Measurements from ENCODE around the gene OSTF1.

Gene OSTF1

DNA sequence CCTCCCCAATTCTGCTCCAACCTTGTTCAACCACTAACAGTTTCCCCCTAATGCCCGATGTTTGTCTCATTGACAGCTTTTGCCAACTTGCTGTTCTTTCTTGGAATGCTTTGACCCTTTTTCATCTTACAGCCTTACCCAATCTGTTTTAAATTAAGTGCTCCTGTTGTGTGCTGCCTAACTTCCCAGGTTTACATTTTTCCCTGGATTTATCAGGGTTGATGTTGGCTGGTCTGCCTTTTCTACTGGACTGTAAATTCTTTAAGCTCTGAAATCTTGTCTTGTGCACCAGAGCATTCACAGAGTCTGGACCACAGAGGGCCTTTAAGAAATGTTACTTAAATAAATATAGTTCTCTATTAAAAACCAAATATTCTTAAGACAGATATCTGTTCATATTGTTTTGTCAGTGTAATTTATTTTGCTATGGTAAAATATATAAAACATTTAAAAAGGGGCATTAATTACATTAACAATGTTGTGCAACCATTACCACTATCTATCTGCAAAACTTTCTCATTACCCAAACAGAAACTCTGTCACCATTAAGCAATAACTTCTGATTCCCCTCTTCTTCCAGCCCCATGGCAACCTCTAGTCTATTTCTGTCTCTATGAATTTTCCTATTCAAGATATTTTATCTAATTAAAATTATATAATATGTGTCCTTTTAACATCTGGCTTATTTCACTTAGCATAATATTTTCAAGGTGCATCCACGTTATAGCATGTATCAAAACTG, 73.0 kb downstream of the OSTF1 start:
- in situ Hi-C loops (cut with MboI; ENCODE audit: low sequenced_read_pairs) = no loop called here

DNA sequence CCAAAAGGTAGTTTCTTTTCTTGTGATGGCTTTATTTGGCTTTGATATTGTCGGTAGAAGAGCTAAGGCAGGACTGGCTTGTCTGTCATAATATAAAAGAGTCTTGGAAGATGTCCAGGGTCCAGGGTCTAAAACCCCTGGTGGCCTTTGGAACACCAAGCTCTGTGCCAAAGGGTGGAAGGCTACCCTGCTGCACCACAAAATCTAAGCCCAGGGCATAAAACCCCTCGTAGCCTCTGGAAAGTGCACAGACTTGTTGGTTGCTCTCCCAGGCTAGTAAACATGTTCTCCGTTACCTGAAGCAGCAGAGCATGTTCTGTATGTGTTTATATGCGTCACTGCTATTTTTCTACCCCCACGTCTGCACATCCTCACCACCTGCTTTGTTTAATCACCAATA, 75.5 kb downstream of the OSTF1 start:
- in situ Hi-C loops (cut with MboI; ENCODE audit: low sequenced_read_pairs) = no loop called here

DNA sequence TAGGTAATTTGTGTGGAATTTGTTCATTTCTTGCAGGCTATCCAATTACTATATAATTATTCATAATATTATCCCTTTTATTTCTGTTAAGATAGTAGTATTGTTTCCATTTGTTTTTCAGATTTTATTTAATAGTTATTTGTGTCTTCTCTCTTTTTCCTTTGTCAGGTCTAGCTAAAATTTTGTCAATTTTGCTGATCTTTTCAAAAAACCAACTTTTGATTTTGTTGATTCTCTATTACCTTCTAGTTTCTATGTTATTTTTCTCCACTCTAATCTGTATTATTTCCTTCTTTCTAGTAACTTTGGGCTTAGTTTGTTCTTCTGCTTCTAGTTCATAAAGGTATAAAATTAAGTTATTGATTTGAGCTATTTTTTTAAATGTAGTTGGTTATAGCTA, 76.3 kb downstream of the OSTF1 start:
- in situ Hi-C loops (cut with MboI; ENCODE audit: low sequenced_read_pairs) = no loop called here

DNA sequence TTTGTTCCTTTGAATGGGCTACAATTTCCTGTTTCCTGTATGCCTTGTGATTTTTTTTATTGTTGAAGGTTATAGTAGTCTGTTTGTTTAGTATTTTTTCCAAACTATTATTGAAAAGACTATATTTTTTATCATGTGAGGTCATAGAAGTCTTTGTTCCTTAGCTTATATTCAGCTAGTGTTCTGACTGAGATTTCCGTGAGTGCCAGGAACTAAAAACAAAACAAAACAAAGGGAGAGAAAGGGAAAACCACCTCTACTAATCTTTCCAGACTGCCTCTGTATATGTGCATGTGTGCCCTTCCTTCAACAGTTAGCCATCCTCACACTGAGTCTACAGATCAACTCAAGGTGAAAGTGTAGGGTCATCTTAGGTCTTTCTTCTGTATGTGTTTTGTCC, 79.0 kb downstream of the OSTF1 start:
- in situ Hi-C loops (cut with MboI; ENCODE audit: low sequenced_read_pairs) = no loop called here

DNA sequence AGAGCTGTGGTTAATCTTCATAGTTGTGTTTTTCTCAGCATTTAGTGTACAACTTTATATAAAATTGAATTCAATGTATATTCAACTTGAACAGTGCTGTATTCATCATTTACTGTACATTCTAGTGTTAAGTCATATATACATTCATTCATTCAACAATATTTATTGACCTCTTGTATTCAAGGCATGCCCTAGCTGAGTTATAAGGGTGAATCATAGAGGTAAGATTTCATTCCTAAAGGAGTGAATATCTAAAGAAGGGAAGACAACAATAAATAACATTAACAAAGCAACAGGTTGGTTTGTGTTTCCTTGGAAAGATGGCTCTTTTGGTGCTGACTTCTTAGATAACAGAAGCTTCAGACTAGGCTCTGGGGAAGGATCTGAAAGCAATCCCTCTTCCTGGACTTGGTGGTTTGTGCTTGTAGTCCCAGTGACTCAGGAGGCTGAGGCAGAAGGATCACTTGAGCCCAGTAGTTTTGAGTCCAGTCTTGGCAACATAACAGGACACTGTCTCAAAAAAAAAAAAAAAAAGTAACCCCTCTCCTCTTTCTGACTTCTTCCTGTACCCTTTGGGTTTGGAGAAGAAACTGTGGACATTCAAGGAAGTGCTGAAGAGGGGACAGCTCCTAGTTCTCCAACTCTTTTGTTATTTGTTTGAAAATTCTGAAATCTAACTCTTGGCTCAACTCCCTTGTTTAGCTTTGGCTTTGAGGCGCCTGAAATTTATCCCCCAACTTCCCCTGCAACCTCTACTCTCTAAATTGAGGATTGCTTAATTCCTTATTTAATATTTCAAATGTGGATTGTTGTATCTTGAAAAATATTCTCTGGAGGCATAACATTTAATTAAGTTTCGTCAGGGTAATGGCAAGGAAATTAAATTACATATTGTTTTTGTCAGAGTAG, 80.2 kb downstream of the OSTF1 start:
- in situ Hi-C loops (cut with MboI; ENCODE audit: low sequenced_read_pairs) = no loop called here

DNA sequence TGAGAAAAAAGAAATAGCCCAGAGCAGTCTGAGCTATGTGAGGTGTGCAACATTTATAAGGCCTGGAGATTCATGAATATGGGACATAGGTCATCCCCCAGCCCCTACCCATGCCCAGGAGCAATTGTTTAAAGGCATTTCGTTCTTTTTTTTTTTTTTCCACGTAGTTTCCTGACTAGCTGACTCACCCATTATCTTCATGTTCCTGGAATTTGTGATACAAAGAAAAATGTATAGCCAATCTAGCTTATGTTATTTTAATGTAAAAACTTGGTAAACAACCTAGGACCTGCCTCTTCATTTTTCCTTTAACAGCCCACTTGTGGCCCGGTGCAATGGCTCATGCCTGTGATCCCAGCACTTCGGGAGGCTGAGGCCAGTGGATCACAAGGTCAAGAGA, 81.3 kb downstream of the OSTF1 start:
- in situ Hi-C loops (cut with MboI; ENCODE audit: low sequenced_read_pairs) = no loop called here

DNA sequence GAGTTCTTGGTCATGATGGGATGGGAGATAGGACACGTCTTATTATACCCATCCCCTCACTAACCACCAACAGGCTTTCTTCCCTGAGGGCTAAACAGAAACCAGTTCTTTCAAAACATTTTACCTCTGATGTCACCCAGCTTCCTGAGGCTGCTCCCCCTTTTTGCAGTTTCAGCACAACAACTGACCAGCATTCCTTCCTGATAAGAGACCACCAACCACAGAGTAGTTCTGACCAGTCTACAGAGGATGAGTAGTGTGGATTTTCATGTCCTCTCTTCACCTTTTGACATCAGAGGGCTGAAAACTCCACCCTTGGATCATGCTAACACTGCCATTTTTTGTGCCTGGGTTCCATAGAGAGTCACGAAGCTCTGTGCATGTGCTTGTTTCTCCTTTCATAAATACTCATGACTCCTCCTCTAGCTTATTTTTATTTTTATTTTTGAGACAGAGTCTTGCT, 82.6 kb downstream of the OSTF1 start:
- in situ Hi-C loops (cut with MboI; ENCODE audit: low sequenced_read_pairs) = no loop called here

DNA sequence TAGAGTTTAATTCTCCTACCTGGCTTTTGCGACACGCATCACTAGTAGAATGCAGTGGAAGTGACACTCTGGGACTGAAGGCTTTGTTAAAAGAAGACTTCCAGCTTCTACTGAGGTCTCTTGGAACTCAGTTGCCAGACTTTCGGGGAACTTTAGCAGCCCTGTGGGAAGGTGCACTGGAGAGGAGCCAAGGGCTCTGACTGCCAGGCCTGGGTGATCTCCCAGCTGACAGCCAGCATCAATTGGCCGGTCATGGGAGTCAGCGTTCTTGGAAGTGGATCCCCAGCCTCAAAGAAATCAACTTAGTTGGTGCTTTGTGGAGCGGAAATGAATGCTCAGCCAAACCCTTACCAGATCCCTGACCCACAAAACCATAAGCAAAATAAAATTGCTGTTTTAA, 87.1 kb downstream of the OSTF1 start:
- in situ Hi-C loops (cut with MboI; ENCODE audit: low sequenced_read_pairs) = loop anchor here (25.0 kb wide), 1 partner anchor 1537 kb away; no protein-coding TSS in a partner anchor

DNA sequence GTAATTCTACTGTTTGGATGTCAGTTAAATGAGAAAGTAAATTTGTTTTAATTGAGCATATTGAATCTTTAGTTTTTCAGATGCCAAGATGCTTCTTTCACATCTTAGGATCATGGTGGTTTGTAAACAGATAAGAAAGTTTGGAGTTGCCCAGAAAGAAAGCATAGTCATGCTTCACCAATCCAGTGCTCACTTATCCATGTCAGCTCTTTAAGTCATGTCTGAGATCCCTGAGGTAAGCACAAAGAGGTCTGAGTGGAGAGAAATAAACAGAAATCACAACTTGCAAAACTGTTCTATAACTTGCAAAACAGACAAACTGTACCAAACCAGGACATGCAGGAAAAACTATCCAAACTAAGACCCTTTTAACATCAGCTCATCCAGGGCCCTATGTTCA, 87.7 kb downstream of the OSTF1 start:
- in situ Hi-C loops (cut with MboI; ENCODE audit: low sequenced_read_pairs) = loop anchor here (25.0 kb wide), 1 partner anchor 1536 kb away; no protein-coding TSS in a partner anchor

DNA sequence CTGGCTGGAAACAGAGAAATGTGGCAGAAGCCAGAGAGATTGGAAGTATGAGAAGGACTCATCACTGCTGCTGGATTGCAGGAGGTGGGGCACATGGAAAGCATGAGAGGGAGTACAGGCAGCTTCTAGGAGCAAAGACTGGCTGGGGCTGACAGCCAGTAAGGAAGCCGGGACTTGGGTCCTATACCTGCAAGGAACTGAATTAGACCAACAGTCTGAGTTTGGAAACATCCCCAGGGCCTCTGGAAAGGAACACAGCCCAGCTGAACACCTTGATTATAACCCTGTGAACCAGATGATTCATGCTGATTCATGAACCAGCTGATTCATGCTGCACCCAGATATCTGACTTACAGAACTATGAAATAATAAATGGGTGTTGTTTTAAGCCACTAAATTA, 93.4 kb downstream of the OSTF1 start:
- in situ Hi-C loops (cut with MboI; ENCODE audit: low sequenced_read_pairs) = loop anchor here (25.0 kb wide), 1 partner anchor 1531 kb away; no protein-coding TSS in a partner anchor

DNA sequence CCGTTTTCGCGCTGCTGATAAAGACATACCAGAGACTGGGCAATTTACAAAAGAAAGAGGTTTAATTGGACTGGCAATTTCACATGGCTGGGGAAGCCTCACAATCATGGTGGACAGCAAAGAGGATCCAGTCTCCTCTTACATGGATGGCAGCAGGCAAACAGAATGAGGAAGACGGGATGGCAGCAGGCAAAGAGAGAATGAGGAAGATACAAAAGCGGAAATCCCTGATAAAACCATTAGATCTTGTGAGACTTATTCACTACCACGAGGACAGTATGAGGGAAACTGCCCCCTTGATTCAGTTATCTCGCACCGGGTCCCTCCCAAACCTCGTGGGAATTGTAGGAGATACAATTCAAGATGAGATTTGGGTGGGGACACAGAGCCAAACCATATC, 95.0 kb downstream of the OSTF1 start:
- in situ Hi-C loops (cut with MboI; ENCODE audit: low sequenced_read_pairs) = loop anchor here (25.0 kb wide), 1 partner anchor 1529 kb away; no protein-coding TSS in a partner anchor

DNA sequence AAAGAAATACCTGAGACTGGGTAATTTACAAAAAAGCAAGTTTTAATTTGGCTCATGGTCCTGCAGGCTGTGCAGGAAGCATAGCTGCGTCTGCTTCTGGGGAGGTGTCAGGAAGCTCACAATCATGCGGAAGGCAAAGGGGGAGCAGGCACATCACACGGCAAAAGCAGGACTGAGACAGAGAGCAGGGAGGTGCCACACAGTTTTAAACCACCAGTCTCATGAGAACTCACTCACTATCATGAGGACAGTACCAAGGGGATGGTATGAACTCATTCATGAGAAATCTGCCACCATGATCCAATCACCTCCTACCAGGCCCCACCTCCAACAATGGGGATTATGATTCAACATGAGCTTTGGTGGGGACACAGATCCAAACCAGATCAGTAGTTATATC, 96.2 kb downstream of the OSTF1 start:
- in situ Hi-C loops (cut with MboI; ENCODE audit: low sequenced_read_pairs) = loop anchor here (25.0 kb wide), 1 partner anchor 1528 kb away; no protein-coding TSS in a partner anchor

DNA sequence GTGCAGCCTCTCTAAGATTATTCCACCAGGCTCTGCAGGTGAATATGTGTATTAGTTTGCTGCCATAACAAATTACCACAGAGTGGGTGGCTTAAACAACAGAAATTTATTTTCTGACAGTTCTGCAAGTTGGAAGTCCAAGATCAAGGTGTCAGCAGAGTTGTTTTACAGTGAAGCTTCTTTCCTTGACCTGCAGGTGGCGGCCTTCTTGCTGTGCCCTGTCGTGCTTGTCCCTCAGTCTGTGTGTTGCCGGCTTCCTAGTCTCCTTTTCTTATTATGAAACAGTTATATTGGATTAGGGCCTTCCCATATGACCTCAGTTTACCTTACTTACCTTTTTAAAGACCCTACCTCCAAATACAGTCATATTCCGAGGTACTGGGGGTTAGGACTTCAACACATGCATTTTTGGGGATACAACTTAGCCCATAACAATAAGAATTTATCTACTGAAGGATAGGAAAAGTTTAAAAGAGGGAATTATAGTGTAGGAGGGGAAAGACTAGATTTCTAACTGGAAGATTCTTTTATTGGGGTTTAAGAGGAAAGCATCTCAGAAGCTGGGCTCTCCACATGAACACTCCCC, 97.4 kb downstream of the OSTF1 start:
- in situ Hi-C loops (cut with MboI; ENCODE audit: low sequenced_read_pairs) = loop anchor here (25.0 kb wide), 1 partner anchor 1527 kb away; no protein-coding TSS in a partner anchor

DNA sequence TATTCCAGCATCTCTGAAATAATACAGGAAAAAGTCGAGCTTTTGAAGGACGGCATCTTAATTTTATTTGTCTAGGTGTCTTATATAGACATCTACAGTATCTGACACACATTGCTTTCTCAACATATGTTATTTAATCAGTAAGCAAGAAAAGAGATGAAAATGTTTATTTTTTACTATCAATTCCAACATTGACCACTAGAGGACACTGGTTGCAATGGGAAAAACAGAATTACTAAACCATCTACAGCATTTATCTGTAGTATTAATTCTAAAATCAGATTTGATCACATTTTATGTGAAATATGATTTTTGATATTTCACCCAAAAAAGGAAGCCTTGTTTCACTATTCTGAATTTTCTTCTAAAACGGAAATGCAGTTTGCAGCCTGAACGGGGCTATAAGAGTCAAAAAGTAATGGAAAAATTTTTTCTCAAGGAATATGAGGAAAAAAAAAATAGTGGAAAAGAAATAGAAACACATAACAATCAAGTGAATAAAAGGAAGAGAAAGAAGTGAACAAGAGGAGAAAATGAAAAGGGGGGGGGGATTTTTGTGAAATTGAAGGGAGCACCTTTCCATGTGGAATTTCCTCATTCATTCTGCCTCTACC, 98.6 kb downstream of the OSTF1 start:
- in situ Hi-C loops (cut with MboI; ENCODE audit: low sequenced_read_pairs) = loop anchor here (25.0 kb wide), 1 partner anchor 1525 kb away; no protein-coding TSS in a partner anchor

DNA sequence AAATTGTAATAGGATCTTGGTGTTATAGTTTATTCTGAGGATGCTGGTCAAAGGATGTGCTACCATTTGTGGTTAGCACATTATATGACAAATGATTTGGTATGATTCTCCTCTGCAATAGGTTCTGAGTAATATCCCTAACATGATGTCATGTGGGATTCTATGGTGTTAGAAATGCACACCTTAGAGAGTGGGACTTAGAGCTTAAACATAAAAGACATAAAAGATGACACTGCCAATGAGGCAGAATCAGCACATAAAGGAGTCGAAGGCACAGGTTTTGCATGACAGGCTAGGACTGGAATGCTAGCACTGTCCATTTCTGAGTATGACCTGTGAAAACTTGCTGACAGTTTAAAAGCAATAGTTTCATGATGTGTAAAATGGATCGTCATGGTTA, 100.4 kb downstream of the OSTF1 start:
- in situ Hi-C loops (cut with MboI; ENCODE audit: low sequenced_read_pairs) = loop anchor here (25.0 kb wide), 1 partner anchor 1524 kb away; no protein-coding TSS in a partner anchor

DNA sequence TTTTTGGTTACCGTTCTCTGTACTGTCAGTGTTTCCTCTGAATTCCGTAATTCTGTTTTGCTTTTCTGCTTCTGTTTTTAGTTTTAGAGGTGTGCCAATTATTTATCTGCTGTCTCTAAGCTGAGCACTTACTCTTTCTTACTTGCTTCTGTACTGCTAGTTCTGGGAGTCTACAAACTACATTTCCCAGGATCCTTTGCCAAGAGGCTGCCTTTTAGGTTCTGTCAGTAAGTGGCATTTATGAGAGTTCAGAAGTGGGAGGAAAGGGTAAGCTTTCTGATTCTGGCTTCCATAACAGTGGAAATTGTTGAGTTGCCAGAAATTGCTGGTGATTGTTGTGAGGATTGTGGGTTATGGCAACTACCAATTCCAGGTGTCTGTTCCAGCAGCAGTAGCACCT, 102.4 kb downstream of the OSTF1 start:
- in situ Hi-C loops (cut with MboI; ENCODE audit: low sequenced_read_pairs) = loop anchor here (25.0 kb wide), 1 partner anchor 1522 kb away; no protein-coding TSS in a partner anchor

All from HL-60/S4 (cell line).